ENCODE measurements around the gene TMEM91.

Gene TMEM91

DNA sequence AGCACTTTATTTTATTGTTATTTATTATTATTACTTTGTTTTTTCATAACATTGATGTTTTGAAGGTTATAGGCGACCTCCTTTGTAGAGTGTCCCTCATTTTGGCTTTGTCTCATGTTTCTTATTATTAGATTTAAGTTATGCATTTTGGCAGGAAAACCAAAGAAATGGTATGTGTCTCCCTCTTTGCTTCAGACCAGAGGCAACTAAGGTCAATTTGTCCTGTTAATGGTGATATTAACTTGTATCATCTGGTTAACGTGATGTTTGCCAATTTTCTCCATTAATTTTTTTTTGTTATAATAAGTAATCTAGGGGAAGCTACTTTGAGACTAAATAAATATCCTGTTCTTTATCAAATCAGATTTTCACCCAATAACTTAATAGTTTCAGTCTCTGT is 3.8 kb upstream of the TMEM91 start:
- TF ChIP-seq, protein P1, sequence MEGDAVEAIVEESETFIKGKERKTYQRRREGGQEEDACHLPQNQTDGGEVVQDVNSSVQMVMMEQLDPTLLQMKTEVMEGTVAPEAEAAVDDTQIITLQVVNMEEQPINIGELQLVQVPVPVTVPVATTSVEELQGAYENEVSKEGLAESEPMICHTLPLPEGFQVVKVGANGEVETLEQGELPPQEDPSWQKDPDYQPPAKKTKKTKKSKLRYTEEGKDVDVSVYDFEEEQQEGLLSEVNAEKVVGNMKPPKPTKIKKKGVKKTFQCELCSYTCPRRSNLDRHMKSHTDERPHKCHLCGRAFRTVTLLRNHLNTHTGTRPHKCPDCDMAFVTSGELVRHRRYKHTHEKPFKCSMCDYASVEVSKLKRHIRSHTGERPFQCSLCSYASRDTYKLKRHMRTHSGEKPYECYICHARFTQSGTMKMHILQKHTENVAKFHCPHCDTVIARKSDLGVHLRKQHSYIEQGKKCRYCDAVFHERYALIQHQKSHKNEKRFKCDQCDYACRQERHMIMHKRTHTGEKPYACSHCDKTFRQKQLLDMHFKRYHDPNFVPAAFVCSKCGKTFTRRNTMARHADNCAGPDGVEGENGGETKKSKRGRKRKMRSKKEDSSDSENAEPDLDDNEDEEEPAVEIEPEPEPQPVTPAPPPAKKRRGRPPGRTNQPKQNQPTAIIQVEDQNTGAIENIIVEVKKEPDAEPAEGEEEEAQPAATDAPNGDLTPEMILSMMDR (IDR thresholded peaks at IDR 0.05; ENCODE audit: low read length), result no peak
- no peak for TF ChIP-seq EZH2 (IDR thresholded peaks at IDR 0.05; ENCODE audit: borderline replicate concordance, low read length)

DNA sequence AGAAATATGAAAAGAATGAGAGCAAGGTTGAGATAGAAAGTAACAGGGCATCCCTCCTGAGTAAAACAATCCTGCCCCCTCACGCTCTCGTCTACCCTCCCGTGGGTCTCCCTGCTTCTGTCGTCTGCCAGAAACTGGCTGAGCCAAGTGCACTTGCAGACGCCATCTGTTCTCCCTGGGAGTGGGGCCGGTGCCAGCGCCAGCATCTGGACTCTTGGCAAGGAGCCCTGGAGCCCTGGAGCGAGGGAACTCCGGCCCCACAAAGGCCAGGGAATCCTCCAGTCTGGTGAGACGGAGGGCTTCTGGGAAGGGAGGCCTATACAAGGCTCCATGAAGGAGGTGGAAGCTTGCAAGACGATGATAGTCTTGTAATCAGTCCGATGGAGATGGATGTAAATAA is 2.3 kb upstream of the TMEM91 start:
- no peak overlapping the region for H3K27ac ChIP-seq (ENCODE audit: low read depth, low read length, poor library complexity, severe bottlenecking)
- TF ChIP-seq, protein P1 (IDR thresholded peaks at IDR 0.05; ENCODE audit: low read length), result no peak
- no peak for TF ChIP-seq EZH2 (IDR thresholded peaks at IDR 0.05; ENCODE audit: borderline replicate concordance, low read length)
- H3K9ac ChIP-seq (ENCODE audit: low read length), result no peak overlapping the region
- H3K4me3 ChIP-seq (ENCODE audit: low read depth, low read length, poor library complexity, severe bottlenecking), result no peak overlapping the region
- H3K79me2 ChIP-seq (ENCODE audit: insufficient read depth, low read length), result no peaks in the 10 kb centered on the region
- peaks cover 10% of the 10 kb centered on the region for H3K4me1 ChIP-seq (ENCODE audit: insufficient read depth, low read length, severe bottlenecking)
- no peaks in the 10 kb centered on the region for H3K27me3 ChIP-seq (ENCODE audit: insufficient read depth, low read length)
- no peaks in the 10 kb centered on the region; the same call in 1 of the 2 replicates for H3K36me3 ChIP-seq (ENCODE audit: insufficient read depth, low read length)
- no peaks in the 10 kb centered on the region for H3K9me3 ChIP-seq (ENCODE audit: low read length)
- H2AFZ ChIP-seq (ENCODE audit: low read length), result no peak overlapping the region
- H3F3A ChIP-seq (ENCODE audit: insufficient read depth, low read length), result no peaks in the 10 kb centered on the region
- no peak overlapping the region for H3K4me2 ChIP-seq (ENCODE audit: low read length)
- no peaks in the 10 kb centered on the region for H3K9me2 ChIP-seq (ENCODE audit: low read depth, low read length)
- H4K20me1 ChIP-seq (ENCODE audit: insufficient read depth, low read length), result no peaks in the 10 kb centered on the region

More for the DNA sequence above, 3.8 kb upstream of the TMEM91 start:
- Histone ChIP-seq H3F3A (ENCODE audit: insufficient read depth, low read length) (no peaks in the 10 kb centered on the region), H3K36me3 (ENCODE audit: insufficient read depth, low read length) (no peaks in the 10 kb centered on the region; the same call in 1 of the 2 replicates), H3K4me3 (ENCODE audit: low read depth, low read length, poor library complexity, severe bottlenecking) (no peak overlapping the region), H3K9ac (ENCODE audit: low read length) (no peak overlapping the region), H3K27ac (ENCODE audit: low read depth, low read length, poor library complexity, severe bottlenecking) (no peak overlapping the region), H2AFZ (ENCODE audit: low read length) (no peak overlapping the region), H3K4me2 (ENCODE audit: low read length) (no peak overlapping the region), H3K27me3 (ENCODE audit: insufficient read depth, low read length) (no peaks in the 10 kb centered on the region), H4K20me1 (ENCODE audit: insufficient read depth, low read length) (no peaks in the 10 kb centered on the region), H3K4me1 (ENCODE audit: insufficient read depth, low read length, severe bottlenecking) (peaks cover 9% of the 10 kb centered on the region), H3K79me2 (ENCODE audit: insufficient read depth, low read length) (no peaks in the 10 kb centered on the region), H3K9me3 (ENCODE audit: low read length) (no peaks in the 10 kb centered on the region), H3K9me2 (ENCODE audit: low read depth, low read length) (no peaks in the 10 kb centered on the region)

DNA sequence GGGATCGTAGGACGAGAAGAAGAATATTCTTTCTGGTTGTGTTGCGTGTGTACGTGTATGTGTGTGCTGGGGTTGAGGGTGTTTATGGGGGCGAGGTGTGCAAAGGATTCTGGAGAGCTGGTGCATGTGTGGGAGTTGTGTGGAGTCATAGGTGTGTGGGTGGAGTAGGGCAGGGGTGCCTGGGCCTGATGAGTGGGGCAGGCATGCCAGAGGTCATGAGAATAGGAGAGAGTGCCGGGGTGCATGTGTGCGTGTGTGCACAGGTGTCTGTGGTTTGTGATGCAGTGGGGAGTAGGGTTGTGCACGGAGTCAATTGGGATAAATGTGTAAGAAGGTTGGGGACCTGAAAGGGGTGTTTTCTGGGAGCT is 649 bp downstream of the TMEM91 start:
- Histone ChIP-seq H3K4me1 (ENCODE audit: insufficient read depth, low read length, severe bottlenecking) (peaks cover 10% of the 10 kb centered on the region), H3K27ac (ENCODE audit: low read depth, low read length, poor library complexity, severe bottlenecking) (no peak overlapping the region), H3K4me2 (ENCODE audit: low read length) (peak overlapping the region; percentile 54; the same call in 1 of the 2 replicates), H3K9ac (ENCODE audit: low read length) (no peak overlapping the region; the same call in 1 of the 2 replicates), H3K4me3 (ENCODE audit: low read depth, low read length, poor library complexity, severe bottlenecking) (peak overlapping the region; percentile 43), H3K79me2 (ENCODE audit: insufficient read depth, low read length) (no peaks in the 10 kb centered on the region), H4K20me1 (ENCODE audit: insufficient read depth, low read length) (no peaks in the 10 kb centered on the region), H3K9me2 (ENCODE audit: low read depth, low read length) (no peaks in the 10 kb centered on the region), H3F3A (ENCODE audit: insufficient read depth, low read length) (no peaks in the 10 kb centered on the region), H3K9me3 (ENCODE audit: low read length) (no peaks in the 10 kb centered on the region), H3K27me3 (ENCODE audit: insufficient read depth, low read length) (no peaks in the 10 kb centered on the region), H2AFZ (ENCODE audit: low read length) (no peak overlapping the region), H3K36me3 (ENCODE audit: insufficient read depth, low read length) (no peaks in the 10 kb centered on the region; the same call in 1 of the 2 replicates)
- TF ChIP-seq EZH2 (IDR thresholded peaks at IDR 0.05; ENCODE audit: borderline replicate concordance, low read length), result no peak
- TF ChIP-seq, protein P1 (IDR thresholded peaks at IDR 0.05; ENCODE audit: low read length), result no peak

Measured in OCI-LY1 (cell line).